NCI-H1436 (cell line): Measurements from ENCODE around the gene NINL.

ENCODE experiments used
- DNase-seq: peaks from one replicate; lab custom pipeline; 2025; lab: John Stamatoyannopoulos, UW

NINL gene

GRCh38 chr20:25407311-25408169 is 177.8 kb downstream of the NINL start, which contains the start of gene GINS1:
GINS1 (plus strand) TSS chr20:25407673; CDS start chr20:25407821, 148 bp downstream.
- peak; percentile 89 for DNase-seq
